Stimulated activated CD8-positive, alpha-beta memory T cell treated with anti-CD3 and anti-CD28 coated beads, Interleukin-12 subunit alpha, Interleukin-12 subunit beta, amount 100 ng/mL, for 1 hour (primary cell): ENCODE measurements around the gene COQ4.

ENCODE experiments used
- DNase-seq: peaks from one replicate; pipeline ENCODE4 v3.0.0-alpha.2; 2020; ENCODE audit warnings: low read depth

Gene COQ4

DNA sequence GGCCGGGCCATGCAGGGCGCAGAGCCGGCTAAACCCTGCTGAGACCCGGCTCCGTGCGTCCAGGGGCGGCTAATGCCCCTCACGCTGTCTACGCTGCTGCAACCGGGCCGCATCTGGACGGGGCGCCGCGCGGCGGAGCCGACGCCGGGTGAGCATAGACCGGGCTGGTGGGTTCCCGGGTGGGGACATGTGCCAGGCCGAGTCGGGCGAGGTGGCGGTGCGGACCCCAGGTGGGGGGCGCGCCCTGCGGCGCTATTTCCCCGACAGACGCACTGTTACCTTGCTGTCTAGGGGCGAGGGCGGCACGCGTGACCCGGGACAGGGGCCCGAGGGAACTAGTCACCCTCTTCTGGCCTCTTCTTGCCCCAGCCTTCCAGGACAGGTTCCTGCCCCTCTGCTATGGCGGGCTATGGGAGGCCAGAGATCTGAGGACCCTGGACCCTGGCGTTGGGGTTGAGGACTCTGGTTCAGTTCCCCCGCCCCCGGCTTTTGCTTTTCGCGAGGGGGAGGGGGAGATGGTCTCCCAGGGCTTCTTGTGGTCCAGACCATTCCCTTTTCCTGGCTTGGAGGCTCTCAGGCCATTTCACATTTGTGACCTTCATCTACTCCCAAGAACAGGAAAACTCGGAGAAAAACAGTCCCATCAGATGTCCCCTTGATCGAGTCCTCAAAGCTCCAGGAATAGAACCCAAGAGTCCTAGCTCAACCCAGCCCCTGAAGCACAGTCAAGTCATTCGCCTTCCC is 18.2 kb downstream of the COQ4 start:
- no peak for DNase-seq

DNA sequence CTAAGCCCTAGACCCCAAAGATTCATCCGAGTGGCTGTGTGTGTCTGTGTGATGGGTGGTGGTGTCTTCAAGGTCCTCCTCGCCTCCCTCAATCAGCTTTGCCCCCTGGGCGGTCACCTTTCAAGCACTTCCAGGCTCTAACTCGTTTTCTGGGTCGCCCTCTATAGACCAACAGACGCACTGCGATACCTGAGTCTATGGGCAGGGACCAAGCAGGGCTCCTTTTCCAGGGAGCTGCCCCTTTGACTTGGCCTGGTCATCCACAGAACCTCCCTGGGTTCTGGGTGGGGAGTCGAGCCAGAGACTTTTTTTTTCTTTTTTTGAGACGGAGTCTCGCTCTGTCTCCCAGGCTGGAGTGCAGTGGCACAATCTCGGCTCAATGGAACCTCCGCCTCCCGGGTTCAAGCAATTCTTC is 18.8 kb downstream of the COQ4 start:
- peak; percentile 43 for DNase-seq

DNA sequence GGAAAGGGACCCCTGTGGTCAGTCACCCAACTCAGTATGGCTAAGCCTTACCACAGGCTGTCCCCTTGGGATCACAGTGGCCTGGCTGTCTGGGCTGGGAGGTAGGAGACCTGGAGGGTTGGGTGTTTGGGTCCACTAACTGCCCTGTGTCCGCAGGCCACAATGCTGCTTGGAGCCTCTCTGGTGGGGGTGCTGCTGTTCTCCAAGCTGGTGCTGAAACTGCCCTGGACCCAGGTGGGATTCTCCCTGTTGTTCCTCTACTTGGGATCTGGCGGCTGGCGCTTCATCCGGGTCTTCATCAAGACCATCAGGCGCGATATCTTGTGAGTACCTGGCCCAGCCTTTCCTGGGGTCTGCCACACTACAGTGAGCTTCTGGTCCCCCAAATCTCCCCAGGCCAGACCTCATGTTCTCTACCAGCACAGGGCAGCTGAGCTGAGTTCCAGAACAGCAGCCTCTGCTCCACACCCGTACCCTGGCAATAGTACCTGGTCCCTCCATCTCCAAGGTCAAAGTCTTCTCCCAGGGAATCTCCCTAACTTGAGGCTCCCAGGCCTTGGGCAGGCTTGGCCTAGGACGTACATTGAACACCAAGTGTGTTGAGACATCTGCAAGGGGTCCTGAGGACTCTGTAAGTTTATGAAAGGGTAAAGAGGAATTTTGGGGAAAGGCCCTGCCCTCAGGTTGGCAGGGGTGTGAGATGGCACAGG is 20.5 kb downstream of the COQ4 start:
- no peak for DNase-seq

DNA sequence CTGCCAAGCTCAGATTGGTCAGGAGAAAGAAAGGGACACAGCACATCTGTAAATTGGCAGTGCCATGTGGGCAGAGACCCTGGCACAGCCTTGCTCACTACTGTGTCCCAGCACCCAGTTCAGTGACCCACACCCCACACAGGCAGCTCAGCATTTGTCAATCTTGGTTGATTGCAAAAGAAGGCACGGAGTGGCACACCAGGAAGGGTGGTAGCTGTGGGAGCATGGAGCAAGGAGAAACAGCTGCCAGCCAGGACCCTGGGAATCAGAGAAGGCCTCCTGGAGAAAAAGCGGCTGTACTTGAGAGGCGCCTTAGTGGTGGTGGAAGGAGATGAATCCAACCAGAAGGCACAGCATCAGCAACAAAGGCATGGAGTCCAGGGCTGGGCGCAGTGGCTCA is 21.2 kb downstream of the COQ4 start:
- DNase-seq, result no peak

DNA sequence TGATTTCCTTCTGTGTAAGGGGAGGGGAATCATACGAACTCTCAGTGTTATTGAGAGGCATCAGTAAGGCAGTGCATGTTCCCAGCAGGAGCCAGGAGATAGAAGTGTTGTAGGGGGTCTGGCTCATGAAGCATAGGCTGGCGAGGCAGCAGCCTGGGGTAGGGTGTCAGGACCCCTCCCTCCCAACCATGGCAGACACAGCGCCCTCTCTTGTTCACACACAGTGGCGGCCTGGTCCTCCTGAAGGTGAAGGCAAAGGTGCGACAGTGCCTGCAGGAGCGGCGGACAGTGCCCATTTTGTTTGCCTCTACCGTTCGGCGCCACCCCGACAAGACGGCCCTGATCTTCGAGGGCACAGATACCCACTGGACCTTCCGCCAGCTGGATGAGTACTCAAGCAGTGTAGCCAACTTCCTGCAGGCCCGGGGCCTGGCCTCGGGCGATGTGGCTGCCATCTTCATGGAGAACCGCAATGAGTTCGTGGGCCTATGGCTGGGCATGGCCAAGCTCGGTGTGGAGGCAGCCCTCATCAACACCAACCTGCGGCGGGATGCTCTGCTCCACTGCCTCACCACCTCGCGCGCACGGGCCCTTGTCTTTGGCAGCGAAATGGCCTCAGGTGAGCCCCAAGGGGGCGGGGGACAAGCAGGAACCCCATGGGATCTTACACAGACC is 22.4 kb downstream of the COQ4 start:
- DNase-seq, result no peak

DNA sequence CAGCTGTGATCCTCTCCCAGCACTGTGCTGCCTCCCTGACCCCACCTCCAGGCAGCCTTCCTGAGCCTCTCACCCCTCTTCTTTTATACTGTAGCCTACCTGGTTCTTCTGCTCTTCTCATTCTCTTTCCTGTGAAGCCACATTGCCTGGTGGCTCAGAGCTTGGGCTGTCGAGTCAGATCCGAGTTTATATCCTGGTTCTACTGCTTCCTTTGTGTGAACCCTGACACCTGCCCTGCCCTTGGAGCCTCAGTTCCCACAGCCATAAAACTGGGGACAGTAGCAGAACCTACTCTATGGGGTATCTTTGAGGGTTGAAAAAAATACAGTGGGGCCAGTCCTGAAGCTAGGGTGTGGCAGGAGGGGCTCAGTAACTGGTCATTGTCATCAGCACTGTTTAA is 26.5 kb downstream of the COQ4 start:
- no peak for DNase-seq

DNA sequence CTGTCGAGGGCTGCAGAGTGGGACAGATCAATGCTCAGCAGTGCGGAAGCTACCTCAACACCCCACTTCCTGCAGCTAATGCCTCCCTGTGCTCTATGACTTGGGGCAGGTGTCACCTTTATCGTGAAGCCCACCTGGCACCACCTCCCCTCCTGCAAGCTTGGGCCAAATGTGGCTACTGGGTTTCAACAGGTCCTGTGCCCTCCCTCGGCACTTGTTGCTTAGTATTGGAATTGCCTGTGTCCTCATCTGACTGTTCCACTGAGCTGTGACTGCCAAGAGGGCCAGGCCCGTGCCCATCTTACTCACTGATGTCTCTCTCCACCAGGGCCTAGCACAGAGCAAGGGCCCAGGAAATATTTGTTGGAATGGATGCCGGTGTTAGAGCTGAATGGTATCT is 27.1 kb downstream of the COQ4 start:
- DNase-seq, result no peak

DNA sequence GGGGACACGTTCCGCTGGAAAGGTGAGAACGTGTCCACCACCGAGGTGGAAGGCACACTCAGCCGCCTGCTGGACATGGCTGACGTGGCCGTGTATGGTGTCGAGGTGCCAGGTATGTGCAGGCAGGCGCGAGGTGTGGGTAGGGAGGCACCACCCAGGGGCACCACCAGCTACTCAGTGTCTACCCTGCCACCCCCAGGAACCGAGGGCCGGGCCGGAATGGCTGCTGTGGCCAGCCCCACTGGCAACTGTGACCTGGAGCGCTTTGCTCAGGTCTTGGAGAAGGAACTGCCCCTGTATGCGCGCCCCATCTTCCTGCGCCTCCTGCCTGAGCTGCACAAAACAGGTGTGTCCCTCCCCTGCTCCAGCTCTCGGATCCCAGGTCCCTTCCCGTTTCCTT is 32.8 kb downstream of the COQ4 start:
- no peak for DNase-seq

DNA sequence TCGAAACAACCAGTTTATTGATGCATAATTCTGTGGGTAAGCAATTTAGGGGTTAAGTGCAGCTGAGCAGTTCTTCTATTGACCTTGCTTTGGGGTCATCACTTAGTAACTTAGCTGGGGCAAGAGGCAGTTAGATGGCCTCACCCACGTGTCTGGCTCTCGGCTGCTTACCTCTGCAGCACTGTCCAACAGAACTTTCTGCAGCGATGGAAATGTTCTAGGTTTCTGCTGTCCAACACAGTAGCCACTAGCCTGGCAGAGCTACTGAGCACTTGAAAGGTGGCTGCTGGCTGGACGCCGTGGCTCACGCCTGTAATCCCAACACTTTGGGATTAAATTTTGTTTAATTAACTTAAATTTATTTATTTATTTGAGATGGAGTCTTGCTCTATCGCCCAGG is 35.5 kb downstream of the COQ4 start:
- DNase-seq, result no peak

DNA sequence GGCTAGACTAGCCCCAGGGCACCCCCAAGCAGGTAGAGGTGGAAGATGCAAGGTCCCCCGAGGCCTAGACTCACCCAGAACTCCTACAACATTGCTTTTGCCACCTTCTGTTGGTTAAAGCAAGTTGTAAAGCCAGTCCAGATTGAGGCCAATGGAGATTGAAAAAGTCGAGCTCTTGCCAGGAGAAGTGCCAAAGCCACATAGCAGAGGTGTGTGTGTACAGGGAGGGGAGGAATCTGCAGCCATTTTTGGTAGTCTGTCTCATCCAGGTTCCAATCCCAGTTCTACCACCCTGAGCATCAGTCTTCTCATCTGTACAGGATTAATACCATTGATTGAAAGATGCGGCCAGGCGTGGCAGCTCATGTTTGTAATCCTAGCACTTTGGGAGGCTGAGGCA is 36.2 kb downstream of the COQ4 start:
- DNase-seq, result no peak

DNA sequence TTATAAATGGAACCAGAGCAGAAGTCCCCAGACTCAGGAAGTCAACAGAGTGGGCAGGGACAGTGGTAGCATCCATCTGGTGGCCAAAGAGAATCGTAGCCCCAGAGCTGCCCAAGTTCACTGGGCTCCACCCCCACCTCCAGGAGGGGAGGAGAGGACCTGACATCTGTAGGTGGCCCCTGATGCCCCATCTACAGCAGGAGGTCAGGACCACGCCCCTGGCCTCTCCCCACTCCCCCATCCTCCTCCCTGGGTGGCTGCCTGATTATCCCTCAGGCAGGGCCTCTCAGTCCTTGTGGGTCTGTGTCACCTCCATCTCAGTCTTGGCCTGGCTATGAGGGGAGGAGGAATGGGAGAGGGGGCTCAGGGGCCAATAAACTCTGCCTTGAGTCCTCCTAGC is 38.2 kb downstream of the COQ4 start:
- DNase-seq, result no peak

DNA sequence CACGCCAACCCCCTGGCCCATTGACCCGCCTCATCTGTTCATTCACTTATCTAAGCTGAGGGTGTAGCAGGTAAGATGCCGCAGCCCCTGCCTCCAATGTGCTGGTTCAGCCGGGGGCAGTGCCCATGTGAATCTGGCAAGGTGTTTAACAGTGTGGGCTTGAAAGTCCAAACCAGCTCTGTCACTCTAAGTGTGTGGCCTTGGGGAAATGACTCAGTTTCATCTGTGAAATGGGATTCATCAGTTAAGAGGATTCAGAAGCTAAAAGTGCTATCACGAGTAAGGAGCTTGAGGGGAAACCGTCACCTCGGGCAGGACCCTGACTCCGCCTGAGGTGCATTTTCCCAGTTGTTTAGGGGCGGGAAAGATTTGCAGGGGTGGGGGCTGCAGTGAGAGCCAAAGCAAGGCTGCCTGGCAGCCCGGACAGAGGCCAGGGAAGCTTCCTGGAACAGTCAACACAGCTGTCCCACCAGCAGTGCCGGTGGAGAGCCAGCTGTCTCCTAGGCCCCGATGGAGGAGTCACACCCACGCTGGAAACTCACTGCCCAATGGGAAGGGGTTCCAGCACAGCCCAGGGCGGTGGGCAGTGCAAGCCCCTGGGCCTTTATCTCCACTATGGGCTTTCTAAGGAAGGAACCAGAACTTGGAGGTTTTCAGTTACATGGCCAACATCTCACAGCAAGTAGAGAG is 38.8 kb downstream of the COQ4 start:
- no peak for DNase-seq

DNA sequence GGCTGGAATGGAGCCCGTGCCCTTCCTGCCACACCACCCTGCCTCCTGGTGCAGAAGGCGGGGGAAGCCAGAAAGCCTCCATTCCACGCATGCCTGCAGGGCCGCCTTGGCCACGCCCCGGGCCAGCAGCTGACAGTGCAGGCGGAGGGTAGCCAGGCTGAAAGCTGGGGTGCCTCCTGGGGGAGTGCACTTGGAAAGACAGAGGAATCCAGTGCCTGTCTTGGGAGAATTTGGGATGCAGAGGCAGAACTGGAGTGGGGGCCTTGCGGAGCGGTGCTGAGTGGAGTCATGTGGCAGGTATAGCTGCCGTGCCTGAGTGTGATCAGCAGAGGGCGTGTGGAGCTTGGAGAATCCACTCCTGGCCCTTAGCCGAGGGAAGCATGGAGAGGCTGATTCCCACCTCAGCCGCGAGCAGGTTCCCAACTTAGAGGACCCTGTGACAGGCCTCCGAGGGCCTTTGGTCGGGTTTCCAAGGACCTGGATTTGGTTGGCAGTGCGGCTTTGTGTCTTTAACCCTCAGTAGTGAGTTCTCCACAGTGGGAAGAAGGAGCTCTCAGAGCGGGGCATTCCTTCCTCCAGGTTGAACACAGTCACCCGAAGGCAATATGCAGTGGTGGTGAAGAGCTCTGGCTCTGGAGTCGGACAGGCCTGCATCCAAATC is 39.5 kb downstream of the COQ4 start:
- DNase-seq, result peak; percentile 43

DNA sequence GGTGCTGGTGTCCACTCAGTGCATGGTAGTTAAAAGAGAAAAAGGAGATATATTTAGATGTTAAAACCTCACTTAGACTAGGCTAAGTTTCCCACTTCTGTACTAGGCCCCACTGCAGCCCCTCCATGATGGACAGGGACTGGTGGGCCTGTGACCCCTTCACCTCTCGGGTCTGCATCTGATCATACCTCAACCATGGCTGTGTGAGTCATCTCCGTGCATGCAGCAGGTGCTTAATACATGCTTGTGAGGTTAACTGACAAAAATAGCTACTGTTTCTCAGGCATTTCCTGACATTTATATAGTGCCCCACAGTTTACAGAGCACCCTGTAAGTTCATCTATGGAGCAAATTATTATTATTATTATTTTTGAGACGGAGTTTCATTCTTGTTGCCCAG is 40.1 kb downstream of the COQ4 start:
- no peak for DNase-seq

DNA sequence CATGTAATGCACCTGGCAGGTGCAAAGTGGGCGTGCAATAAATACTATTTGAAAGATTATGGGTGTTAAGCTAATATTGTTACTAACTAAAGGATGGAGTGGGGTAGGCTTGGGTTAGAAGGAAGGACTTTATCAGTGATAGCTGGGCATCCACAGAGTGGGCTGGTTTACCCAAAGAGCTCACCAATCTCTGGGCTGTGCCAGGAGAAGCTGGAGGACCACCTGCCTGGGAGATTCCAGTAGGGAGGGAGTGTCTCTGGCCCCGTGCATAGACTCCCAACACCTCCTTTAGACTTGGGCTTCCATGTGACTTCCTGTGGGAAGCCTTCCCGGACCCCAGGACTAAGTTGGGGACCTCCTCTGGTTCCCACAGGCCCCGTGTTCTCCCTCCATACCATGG is 42.9 kb downstream of the COQ4 start:
- no peak for DNase-seq

DNA sequence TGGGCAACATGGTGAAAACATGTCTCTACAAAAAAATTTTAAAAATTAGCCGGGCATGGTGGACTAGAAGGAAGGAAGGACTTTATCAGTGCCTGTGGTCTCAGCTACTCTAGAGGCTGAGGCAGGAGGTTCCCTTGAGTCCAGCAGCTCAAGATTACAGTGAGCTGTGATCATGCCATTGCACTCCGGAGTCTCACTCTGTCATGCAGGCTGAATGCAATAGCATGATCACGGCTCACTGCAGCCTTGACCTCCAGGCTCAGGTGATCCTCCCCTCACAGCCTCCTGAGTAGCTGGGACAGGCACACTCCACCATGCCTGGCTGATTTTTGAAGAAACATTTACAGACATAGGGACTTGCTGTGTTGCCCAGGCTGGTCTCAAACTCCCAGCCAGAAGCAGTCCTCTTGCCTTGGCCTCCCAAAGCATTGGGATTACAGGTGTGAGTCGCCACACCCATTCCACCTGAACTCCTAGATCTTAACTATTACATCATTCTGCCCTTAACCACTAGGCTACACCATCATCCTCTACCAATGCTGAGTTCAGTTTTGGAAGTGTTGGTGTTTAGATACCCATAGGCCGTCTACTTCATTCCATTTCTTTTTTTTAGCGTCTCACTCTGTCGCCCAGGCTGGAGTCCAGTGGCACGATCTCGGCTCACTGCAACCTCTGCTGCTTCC is 46.5 kb downstream of the COQ4 start:
- DNase-seq, result no peak

DNA sequence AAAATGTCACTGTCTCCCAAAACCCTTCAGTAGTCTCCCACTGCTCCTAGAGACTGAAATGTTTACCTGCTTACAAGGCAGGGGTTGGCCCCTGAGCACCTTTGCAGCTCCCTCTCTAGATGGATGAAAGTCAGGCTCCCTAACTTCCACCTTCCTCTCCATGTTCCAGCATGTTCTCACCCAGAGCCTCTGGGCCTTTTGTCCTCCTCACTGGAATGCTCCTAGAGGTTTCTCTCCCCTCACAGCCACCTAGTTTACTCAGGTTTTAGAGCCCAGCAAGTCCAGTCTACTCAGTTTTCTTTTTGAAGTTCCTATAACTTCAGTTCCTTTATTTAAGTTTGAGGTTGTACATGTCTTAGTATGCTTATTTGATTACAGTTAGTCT is 47.7 kb downstream of the COQ4 start:
- no peak for DNase-seq

DNA sequence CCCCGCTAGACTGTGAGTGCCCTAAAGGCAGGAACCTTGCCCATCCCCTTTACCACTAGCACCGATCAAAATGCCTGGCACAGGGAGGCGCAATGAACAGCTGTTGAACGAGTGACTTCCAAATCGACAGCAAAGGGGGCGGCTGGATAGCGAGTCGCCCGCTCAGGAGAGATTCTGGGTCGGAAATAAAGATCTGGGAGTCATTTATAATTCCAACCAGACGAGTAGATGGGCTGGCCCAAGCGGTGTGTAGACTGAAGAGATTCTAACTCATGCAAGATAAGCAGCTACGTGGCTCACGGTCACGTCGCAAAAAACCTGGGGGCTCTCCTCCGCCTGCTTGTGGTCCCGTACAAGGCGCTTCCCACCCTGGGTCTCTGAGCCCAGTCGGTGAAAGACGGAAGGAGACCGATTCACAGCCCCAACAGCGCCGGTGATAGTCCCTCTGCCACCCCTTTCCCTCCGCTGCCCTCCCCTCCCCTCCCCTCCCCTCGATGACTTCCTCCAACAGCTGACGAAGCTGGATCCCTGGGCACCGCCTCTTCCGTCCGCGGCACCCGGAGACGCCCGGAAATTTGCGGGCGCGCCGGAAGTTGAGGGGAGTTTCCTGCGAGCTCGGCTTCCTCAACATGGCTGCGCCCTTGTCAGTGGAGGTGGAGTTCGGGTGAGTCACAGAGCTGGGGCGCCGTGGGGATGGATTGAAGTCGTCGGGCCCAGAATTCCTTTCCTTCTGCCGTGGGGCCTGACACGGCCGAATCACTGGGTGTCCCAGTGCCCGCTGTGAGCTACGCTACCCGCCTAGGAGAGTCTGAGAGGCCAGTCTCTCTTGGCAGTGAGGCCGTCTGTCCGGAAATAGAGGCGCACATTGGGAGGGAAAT is 48.4 kb downstream of the COQ4 start, which contains the start of gene URM1:
URM1 (plus strand) TSS at position 623 of the 878 bp plus-strand sequence; CDS start at position 630, 7 bp downstream.
- DNase-seq, result peak; percentile 91

DNA sequence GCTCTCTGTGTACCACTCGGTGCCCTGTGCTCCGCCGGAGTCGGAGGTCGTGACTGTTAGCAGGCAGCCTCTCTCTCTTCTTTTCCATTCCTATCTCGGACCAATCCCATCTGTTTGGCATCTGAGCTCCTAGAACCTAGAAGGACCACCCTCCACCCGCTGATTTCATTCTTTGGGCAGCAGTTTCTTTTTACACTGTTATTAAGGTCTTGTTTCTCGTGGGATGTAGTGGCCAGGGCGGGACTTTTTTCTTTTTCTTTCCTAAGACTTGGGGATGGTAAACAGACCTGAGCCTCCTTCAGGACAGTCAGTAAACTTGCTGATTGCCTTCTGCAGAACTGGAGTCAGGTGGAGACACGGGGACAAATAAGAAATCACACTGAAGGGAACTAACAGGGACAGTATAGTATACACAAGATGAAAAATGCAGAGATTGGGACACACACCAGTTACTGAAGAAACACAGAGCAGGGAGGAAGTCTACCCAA is 49.0 kb downstream of the COQ4 start:
- no peak for DNase-seq

DNA sequence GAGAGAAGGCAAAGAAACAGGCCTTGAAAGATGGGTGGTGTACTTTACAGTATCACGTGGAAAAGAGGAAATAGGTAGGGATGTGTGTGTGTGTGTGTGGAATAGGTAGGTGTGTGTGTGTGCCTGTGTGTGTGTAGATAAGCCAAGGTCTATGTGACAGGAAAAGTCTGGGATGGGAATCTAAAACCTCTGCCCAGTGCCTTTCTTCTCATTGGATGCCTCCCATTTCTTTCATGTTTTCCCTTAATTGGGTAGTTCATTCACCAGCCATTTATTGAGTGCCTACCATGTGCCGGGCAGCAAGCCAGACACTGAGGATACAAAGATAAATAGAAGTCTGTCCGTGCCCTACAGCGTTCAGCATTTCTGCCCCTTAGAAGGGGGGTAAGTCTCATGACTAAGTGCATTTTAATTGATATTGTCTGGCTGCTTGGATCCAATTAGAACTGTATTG is 49.6 kb downstream of the COQ4 start:
- DNase-seq, result no peak
